ENCODE results near the gene CYLD.

Gene CYLD

GRCh38 chr16:50737420-50737959, 4.4 kb upstream of the CYLD start:
- Histone ChIP-seq H3K27me3 (ENCODE audit: control insufficient read depth in 5 of 5, insufficient read depth in 4 of 5, low read length in 5 of 5) (no peaks in the 10 kb centered on the region), H3K27ac (ENCODE audit: low read depth, low read length) (no peak overlapping the region), H3K36me3 (ENCODE audit: control insufficient read depth in 5 of 5, insufficient read depth in 5 of 5, low read length in 5 of 5) (no peaks in the 10 kb centered on the region), H3K4me3 (ENCODE audit: low read depth in 1 of 5, low read length in 5 of 5) (no peak overlapping the region), H3K4me1 (ENCODE audit: control insufficient read depth in 5 of 5, insufficient read depth in 5 of 5, low read length in 5 of 5) (peaks cover 0 to 8% (median 7%) of the 10 kb centered on the region in 5 donors), H3K9ac (ENCODE audit: low read length in 5 of 5) (no peak overlapping the region), H3K9me3 (ENCODE audit: control insufficient read depth in 5 of 5, low read length in 5 of 5) (no peaks in the 10 kb centered on the region)

GRCh38 chr16:50739031-50739430, 2.9 kb upstream of the CYLD start:
- no peak overlapping the region for H3K9ac ChIP-seq (ENCODE audit: low read length in 5 of 5)
- no peaks in the 10 kb centered on the region for H3K27me3 ChIP-seq (ENCODE audit: control insufficient read depth in 5 of 5, insufficient read depth in 4 of 5, low read length in 5 of 5)
- H3K36me3 ChIP-seq (ENCODE audit: control insufficient read depth in 5 of 5, insufficient read depth in 5 of 5, low read length in 5 of 5): no peaks in the 10 kb centered on the region
- H3K4me3 ChIP-seq (ENCODE audit: low read depth in 1 of 5, low read length in 5 of 5): no peak overlapping the region
- no peaks in the 10 kb centered on the region for H3K9me3 ChIP-seq (ENCODE audit: control insufficient read depth in 5 of 5, low read length in 5 of 5)
- H3K27ac ChIP-seq (ENCODE audit: low read depth, low read length): no peak overlapping the region
- H3K4me1 ChIP-seq (ENCODE audit: control insufficient read depth in 5 of 5, insufficient read depth in 5 of 5, low read length in 5 of 5): peaks cover 0 to 20% (median 15%) of the 10 kb centered on the region in 5 donors

GRCh38 chr16:50740736-50741135, 1.1 kb upstream of the CYLD start:
- peak overlapping the region in 1 of 5 donors; percentile 83 for H3K4me3 ChIP-seq (ENCODE audit: low read depth in 1 of 5, low read length in 5 of 5)
- no peak overlapping the region for H3K9ac ChIP-seq (ENCODE audit: low read length in 5 of 5)
- peaks cover 0 to 25% (median 15%) of the 10 kb centered on the region in 5 donors for H3K4me1 ChIP-seq (ENCODE audit: control insufficient read depth in 5 of 5, insufficient read depth in 5 of 5, low read length in 5 of 5)
- H3K9me3 ChIP-seq (ENCODE audit: control insufficient read depth in 5 of 5, low read length in 5 of 5): no peaks in the 10 kb centered on the region
- H3K27ac ChIP-seq (ENCODE audit: low read depth, low read length): peak overlapping the region; percentile 70
- H3K27me3 ChIP-seq (ENCODE audit: control insufficient read depth in 5 of 5, insufficient read depth in 4 of 5, low read length in 5 of 5): no peaks in the 10 kb centered on the region
- H3K36me3 ChIP-seq (ENCODE audit: control insufficient read depth in 5 of 5, insufficient read depth in 5 of 5, low read length in 5 of 5): peaks cover 0 to 9% (median 4%) of the 10 kb centered on the region in 5 donors

- Histone ChIP-seq H3K9me3 (ENCODE audit: control insufficient read depth in 5 of 5, low read length in 5 of 5) (no peaks in the 10 kb centered on the region), H3K9ac (ENCODE audit: low read length in 5 of 5) (peak overlapping the region in 4 of 5 donors; percentile 6 to 63 (median 40)), H3K36me3 (ENCODE audit: control insufficient read depth in 5 of 5, insufficient read depth in 5 of 5, low read length in 5 of 5) (peaks cover 0 to 9% (median 4%) of the 10 kb centered on the region in 5 donors), H3K27me3 (ENCODE audit: control insufficient read depth in 5 of 5, insufficient read depth in 4 of 5, low read length in 5 of 5) (no peaks in the 10 kb centered on the region), H3K4me1 (ENCODE audit: control insufficient read depth in 5 of 5, insufficient read depth in 5 of 5, low read length in 5 of 5) (peaks cover 0 to 25% (median 15%) of the 10 kb centered on the region in 5 donors), H3K4me3 (ENCODE audit: low read depth in 1 of 5, low read length in 5 of 5) (peak overlapping the region; percentile 40 to 83 (median 62)), H3K27ac (ENCODE audit: low read depth, low read length) (peak overlapping the region; percentile 70)
Observed at GRCh38 chr16:50741225-50741780, 583 bp upstream of the CYLD start.

- Histone ChIP-seq H3K4me1 (ENCODE audit: control insufficient read depth in 5 of 5, insufficient read depth in 5 of 5, low read length in 5 of 5) (peaks cover 0 to 26% (median 15%) of the 10 kb centered on the region in 5 donors), H3K36me3 (ENCODE audit: control insufficient read depth in 5 of 5, insufficient read depth in 5 of 5, low read length in 5 of 5) (peaks cover 0 to 9% (median 8%) of the 10 kb centered on the region in 5 donors), H3K9ac (ENCODE audit: low read length in 5 of 5) (peak overlapping the region; percentile 7 to 93 (median 89)), H3K27me3 (ENCODE audit: control insufficient read depth in 5 of 5, insufficient read depth in 4 of 5, low read length in 5 of 5) (no peaks in the 10 kb centered on the region), H3K9me3 (ENCODE audit: control insufficient read depth in 5 of 5, low read length in 5 of 5) (no peaks in the 10 kb centered on the region), H3K4me3 (ENCODE audit: low read depth in 1 of 5, low read length in 5 of 5) (peak overlapping the region; percentile 71 to 82 (median 78)), H3K27ac (ENCODE audit: low read depth, low read length) (peak overlapping the region; percentile 89)
Observed at GRCh38 chr16:50742576-50743200, 802 bp downstream of the CYLD start.

- no peaks in the 10 kb centered on the region for H3K27me3 ChIP-seq (ENCODE audit: control insufficient read depth in 5 of 5, insufficient read depth in 4 of 5, low read length in 5 of 5)
- no peaks in the 10 kb centered on the region for H3K9me3 ChIP-seq (ENCODE audit: control insufficient read depth in 5 of 5, low read length in 5 of 5)
- H3K27ac ChIP-seq (ENCODE audit: low read depth, low read length): peak overlapping the region; percentile 73
- peaks cover 0 to 27% (median 15%) of the 10 kb centered on the region in 5 donors for H3K4me1 ChIP-seq (ENCODE audit: control insufficient read depth in 5 of 5, insufficient read depth in 5 of 5, low read length in 5 of 5)
- peaks cover 0 to 9% (median 8%) of the 10 kb centered on the region in 5 donors for H3K36me3 ChIP-seq (ENCODE audit: control insufficient read depth in 5 of 5, insufficient read depth in 5 of 5, low read length in 5 of 5)
- H3K4me3 ChIP-seq (ENCODE audit: low read depth in 1 of 5, low read length in 5 of 5): no peak overlapping the region
- peak overlapping the region in 3 of 5 donors; percentile 4 to 46 (median 30) for H3K9ac ChIP-seq (ENCODE audit: low read length in 5 of 5)
Observed at GRCh38 chr16:50743581-50744225, 1.8 kb downstream of the CYLD start.

- Histone ChIP-seq H3K9me3 (ENCODE audit: control insufficient read depth in 5 of 5, low read length in 5 of 5) (no peaks in the 10 kb centered on the region), H3K4me1 (ENCODE audit: control insufficient read depth in 5 of 5, insufficient read depth in 5 of 5, low read length in 5 of 5) (peaks cover 0 to 27% (median 15%) of the 10 kb centered on the region in 5 donors), H3K4me3 (ENCODE audit: low read depth in 1 of 5, low read length in 5 of 5) (no peak overlapping the region), H3K36me3 (ENCODE audit: control insufficient read depth in 5 of 5, insufficient read depth in 5 of 5, low read length in 5 of 5) (peaks cover 0 to 14% (median 12%) of the 10 kb centered on the region in 5 donors), H3K27ac (ENCODE audit: low read depth, low read length) (no peak overlapping the region), H3K27me3 (ENCODE audit: control insufficient read depth in 5 of 5, insufficient read depth in 4 of 5, low read length in 5 of 5) (no peaks in the 10 kb centered on the region), H3K9ac (ENCODE audit: low read length in 5 of 5) (peak overlapping the region in 2 of 5 donors; percentile 3 to 7)
Observed at GRCh38 chr16:50744881-50745280, 3.0 kb downstream of the CYLD start.

- Histone ChIP-seq H3K4me1 (ENCODE audit: control insufficient read depth in 5 of 5, insufficient read depth in 5 of 5, low read length in 5 of 5) (peaks cover 0 to 26% (median 15%) of the 10 kb centered on the region in 5 donors), H3K4me3 (ENCODE audit: low read depth in 1 of 5, low read length in 5 of 5) (no peak overlapping the region), H3K27me3 (ENCODE audit: control insufficient read depth in 5 of 5, insufficient read depth in 4 of 5, low read length in 5 of 5) (no peaks in the 10 kb centered on the region), H3K27ac (ENCODE audit: low read depth, low read length) (no peak overlapping the region), H3K9ac (ENCODE audit: low read length in 5 of 5) (no peak overlapping the region), H3K9me3 (ENCODE audit: control insufficient read depth in 5 of 5, low read length in 5 of 5) (no peaks in the 10 kb centered on the region), H3K36me3 (ENCODE audit: control insufficient read depth in 5 of 5, insufficient read depth in 5 of 5, low read length in 5 of 5) (peaks cover 0 to 18% (median 14%) of the 10 kb centered on the region in 5 donors)
Observed at GRCh38 chr16:50745940-50746339, 4.1 kb downstream of the CYLD start.

- no peak overlapping the region for H3K27ac ChIP-seq (ENCODE audit: low read depth, low read length)
- H3K36me3 ChIP-seq (ENCODE audit: control insufficient read depth in 5 of 5, insufficient read depth in 5 of 5, low read length in 5 of 5): peaks cover under 1 to 20% (median 17%) of the 10 kb centered on the region in 5 donors
- H3K27me3 ChIP-seq (ENCODE audit: control insufficient read depth in 5 of 5, insufficient read depth in 4 of 5, low read length in 5 of 5): no peaks in the 10 kb centered on the region
- H3K9me3 ChIP-seq (ENCODE audit: control insufficient read depth in 5 of 5, low read length in 5 of 5): no peaks in the 10 kb centered on the region
- H3K9ac ChIP-seq (ENCODE audit: low read length in 5 of 5): no peak overlapping the region
- peaks cover 0 to 20% (median 9%) of the 10 kb centered on the region in 5 donors for H3K4me1 ChIP-seq (ENCODE audit: control insufficient read depth in 5 of 5, insufficient read depth in 5 of 5, low read length in 5 of 5)
- no peak overlapping the region for H3K4me3 ChIP-seq (ENCODE audit: low read depth in 1 of 5, low read length in 5 of 5)
Observed at GRCh38 chr16:50747207-50747956, 5.5 kb downstream of the CYLD start.

Measured in subcutaneous abdominal adipose tissue (tissue), 5 donors.